ENCODE results near the gene PRR20G. TPM values are rescaled to one million over a fixed set of nuclear protein-coding genes. Genes with fewer than 3 reads are reported as not detected.

Gene PRR20G
- total and polyA plus RNA-seq, 2 of the 4 experiments (the other 2 are of a cell fraction): not detected

Small RNAs within 50 kb of the gene (microRNA-seq; reads per million reads assigned to microRNA genes)
- gene RNU6-1047P (ENCODE audit: insufficient read depth, insufficient read length): not detected

Small RNAs within 50 kb of the gene (small RNA-seq; reads per million reads assigned to genes)
- 0 reads per million in 5 experiments for gene RNU6-1047P

Other genes with a start within 250 kb of the PRR20G start
- gene PRR23E, start 94.9 kb downstream of the PRR20G start, total RNA-seq (2012; rRNA removed): not detected in 2 replicates
- gene PRR23E, start 94.9 kb downstream of the PRR20G start, polyA plus RNA-seq (2012; rRNA removed): not detected in 2 replicates

Data from IMR-90 (cell line).